ENCODE results near the gene PNMA3. TPM values are rescaled to one million over a fixed set of nuclear protein-coding genes. Genes with fewer than 3 reads are reported as not detected.

Gene PNMA3, protein sequence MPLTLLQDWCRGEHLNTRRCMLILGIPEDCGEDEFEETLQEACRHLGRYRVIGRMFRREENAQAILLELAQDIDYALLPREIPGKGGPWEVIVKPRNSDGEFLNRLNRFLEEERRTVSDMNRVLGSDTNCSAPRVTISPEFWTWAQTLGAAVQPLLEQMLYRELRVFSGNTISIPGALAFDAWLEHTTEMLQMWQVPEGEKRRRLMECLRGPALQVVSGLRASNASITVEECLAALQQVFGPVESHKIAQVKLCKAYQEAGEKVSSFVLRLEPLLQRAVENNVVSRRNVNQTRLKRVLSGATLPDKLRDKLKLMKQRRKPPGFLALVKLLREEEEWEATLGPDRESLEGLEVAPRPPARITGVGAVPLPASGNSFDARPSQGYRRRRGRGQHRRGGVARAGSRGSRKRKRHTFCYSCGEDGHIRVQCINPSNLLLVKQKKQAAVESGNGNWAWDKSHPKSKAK
- total RNA-seq: under 0.01 and 0.76 TPM in 2 replicates

DNA sequence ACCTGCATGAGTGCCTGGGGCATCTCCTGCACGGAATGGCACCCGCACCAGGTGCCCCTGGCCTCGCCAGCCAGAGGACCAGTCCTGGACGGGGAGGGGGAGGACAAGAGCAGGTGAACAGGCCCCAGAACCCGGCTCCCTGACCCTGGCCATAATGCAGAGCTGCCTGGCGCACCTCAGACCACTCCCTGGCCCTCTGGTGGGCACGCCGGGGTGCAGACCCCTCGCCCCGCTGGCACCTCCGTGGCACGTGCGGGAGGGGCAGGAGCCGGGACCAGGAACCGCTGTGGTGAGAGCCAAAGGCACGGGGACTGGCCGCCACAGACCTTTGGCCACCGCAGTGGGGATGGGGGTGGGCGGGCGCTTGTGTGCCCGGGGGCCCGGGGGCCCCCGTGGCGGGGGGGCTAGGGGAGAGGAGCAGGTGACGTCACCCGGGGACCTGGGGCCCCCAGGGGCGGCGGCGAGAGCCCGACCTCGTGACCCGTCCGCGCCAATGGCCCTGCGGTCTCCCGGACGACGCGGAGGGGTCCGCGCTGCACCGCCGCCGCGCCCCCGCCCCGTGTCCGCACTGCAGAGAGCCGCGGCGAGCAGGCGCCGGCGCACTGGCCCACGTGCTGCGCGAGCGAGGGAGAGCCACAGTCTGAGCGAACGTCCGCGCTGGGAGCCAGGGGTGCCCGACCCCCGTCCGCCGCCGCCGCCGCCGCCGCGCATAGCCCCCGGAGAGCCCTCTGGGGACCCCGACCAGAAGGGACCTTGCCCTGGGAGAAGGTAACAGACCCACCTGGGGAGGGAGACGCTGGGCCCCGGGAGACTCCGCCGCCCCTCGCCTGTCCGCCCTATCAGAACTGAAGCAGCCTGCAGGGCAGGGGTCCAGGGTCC is at the start of gene PNMA3:
Gene PNMA3 (plus strand): TSS at position 600 of the 879 bp plus-strand sequence. CDS start 586 bp downstream, outside the sequence.

DNA sequence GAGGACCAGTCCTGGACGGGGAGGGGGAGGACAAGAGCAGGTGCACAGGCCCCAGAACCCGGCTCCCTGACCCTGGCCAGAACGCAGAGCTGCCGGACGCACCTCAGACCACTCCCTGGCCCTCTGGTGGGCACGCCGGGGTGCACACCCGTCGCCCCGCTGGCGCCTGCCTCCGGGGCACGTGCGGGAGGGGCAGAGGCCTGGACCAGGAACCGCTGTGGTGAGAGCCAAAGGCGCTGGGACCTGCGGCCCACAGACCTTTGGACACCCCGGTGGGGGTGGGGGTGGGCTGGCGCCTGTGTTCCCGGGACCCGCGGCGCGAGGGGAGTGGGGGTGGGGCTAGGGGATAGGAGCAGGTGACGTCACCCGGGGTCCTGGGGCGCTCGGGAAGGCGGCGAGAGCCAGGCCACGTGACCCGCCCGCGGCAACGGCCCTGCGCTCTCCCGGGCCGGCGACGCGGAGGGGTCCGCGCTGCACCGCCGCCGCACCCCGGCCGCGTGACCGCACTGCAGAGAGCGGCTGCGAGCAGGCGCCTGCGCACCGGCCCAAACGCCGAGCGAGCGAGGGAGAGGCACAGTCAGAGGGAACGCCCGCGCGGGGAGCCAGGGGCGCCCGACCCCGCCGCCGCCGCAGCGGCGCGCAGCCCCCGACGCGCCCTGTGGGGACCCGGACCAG is 15.8 kb downstream of the PNMA3 start, which contains the start of gene PNMA6A:
Gene PNMA6A (plus strand): TSS at position 546 of the 675 bp plus-strand sequence. CDS start 609 bp downstream, outside the sequence.

Other genes starting within 250 kb of the PNMA3 start
- 15.8 and 17.1 TPM in 2 replicates for gene CETN2, start 225.7 kb upstream of the PNMA3 start, total RNA-seq
- gene NSDHL, start 225.4 kb upstream of the PNMA3 start, total RNA-seq: 18.9 and 30.1 TPM in 2 replicates
- gene ZNF185, start 158.4 kb upstream of the PNMA3 start, total RNA-seq: 12.1 and 25.1 TPM in 2 replicates
- gene PNMA5, start 62.4 kb upstream of the PNMA3 start, total RNA-seq: not detected in 2 replicates
- 2.6 and 6.8 TPM in 2 replicates for gene PNMA6A, start 16.0 kb downstream of the PNMA3 start, total RNA-seq
- not detected in 2 replicates for gene MAGEA1, start 122.8 kb downstream of the PNMA3 start, total RNA-seq